GM23338 (cell line): ENCODE data around the gene MYL6.
A peak's percentile ranks its signal among the peaks of the same experiment; 100 is the strongest.

Experiments used
- CREB1 ChIP-seq: fragments of 250-450 bp; sonication (Bioruptor Pico); IDR thresholded peaks from 2 replicates; pipeline ENCODE4 v1.5.0; 2020; ENCODE audit warnings: low read depth, mild to moderate bottlenecking, moderate library complexity
- EZH2 ChIP-seq: fragments of 200-600 bp; sonication (generic); IDR thresholded peaks from one replicate; pipeline ENCODE4 v1.8.0; 2017; ENCODE audit warnings: antibody characterized with exemption, mild to moderate bottlenecking, low read depth; ENCODE audit not compliant: unreplicated experiment
- EZH2phosphoT487 ChIP-seq: fragments of 200-600 bp; sonication (generic); IDR thresholded peaks from one replicate; pipeline ENCODE4 v1.8.1; 2018; ENCODE audit warnings: antibody characterized with exemption; ENCODE audit not compliant: unreplicated experiment
- JUNB ChIP-seq: IDR thresholded peaks from one replicate; pipeline ENCODE4 v1.6.1; 2016; ENCODE audit warnings: antibody characterized with exemption; ENCODE audit not compliant: unreplicated experiment
- POLR2AphosphoS5 ChIP-seq: IDR thresholded peaks from 2 replicates; pipeline ENCODE4 v1.6.1; 2016; ENCODE audit warnings: antibody characterized with exemption, low read depth
- ZNF331 ChIP-seq: fragments of 250-450 bp; sonication (Bioruptor Pico); IDR thresholded peaks from 2 replicates; pipeline ENCODE4 v1.5.0; 2020; ENCODE audit warnings: low read depth, mild to moderate bottlenecking, moderate library complexity
- TF ChIP-seq, protein P1 (sequence below), 2 experiments: fragments of 200-600 bp in 1 of 2; sonication (generic) in 1 of 2; conservative IDR thresholded peaks; 2 replicates each; pipeline versions ENCODE4 v1.5.1 to v1.6.1; 2016 to 2017; ENCODE audit warnings: antibody characterized with exemption in 2 of 2, low read depth in 2 of 2, mild to moderate bottlenecking in 2 of 2, moderate library complexity in 1 of 2

DNA sequence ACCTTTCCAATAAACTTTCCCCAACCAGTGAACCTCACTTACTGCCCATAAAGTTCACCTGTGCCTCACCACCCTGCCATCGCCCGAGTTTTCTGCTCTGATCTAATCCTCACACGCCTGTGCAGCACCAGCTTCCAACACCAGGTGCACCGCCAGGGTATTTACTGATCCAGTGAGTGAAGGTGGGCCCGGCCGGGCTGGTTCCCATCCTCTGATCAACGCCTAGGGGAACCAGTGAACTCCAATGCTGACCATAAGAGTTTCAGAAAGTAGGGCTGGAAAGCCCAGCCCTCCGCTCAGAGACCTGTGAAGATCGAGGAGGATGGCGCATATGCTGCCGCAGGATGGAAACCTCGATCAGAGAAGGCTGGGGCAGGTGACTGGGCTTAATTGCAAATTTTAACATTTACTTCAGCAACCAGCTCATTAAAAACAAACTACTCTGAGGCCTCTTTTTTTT lies 6.5 kb upstream of the MYL6 start:
- TF ChIP-seq, protein P1, sequence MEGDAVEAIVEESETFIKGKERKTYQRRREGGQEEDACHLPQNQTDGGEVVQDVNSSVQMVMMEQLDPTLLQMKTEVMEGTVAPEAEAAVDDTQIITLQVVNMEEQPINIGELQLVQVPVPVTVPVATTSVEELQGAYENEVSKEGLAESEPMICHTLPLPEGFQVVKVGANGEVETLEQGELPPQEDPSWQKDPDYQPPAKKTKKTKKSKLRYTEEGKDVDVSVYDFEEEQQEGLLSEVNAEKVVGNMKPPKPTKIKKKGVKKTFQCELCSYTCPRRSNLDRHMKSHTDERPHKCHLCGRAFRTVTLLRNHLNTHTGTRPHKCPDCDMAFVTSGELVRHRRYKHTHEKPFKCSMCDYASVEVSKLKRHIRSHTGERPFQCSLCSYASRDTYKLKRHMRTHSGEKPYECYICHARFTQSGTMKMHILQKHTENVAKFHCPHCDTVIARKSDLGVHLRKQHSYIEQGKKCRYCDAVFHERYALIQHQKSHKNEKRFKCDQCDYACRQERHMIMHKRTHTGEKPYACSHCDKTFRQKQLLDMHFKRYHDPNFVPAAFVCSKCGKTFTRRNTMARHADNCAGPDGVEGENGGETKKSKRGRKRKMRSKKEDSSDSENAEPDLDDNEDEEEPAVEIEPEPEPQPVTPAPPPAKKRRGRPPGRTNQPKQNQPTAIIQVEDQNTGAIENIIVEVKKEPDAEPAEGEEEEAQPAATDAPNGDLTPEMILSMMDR (conservative IDR thresholded peaks at IDR 0.05; ENCODE audit: low read depth in 2 of 2), result peak; percentile 15 to 63; a peak in 2 of 4 replicates
- TF ChIP-seq EZH2 (no peak), JUNB (no peak), EZH2phosphoT487 (no peak), POLR2AphosphoS5 (no peak), CREB1 (CRISPR knock-in tag) (no peak), ZNF331 (CRISPR knock-in tag) (no peak)
